ENCODE measurements around the gene WSB2.

DNA sequence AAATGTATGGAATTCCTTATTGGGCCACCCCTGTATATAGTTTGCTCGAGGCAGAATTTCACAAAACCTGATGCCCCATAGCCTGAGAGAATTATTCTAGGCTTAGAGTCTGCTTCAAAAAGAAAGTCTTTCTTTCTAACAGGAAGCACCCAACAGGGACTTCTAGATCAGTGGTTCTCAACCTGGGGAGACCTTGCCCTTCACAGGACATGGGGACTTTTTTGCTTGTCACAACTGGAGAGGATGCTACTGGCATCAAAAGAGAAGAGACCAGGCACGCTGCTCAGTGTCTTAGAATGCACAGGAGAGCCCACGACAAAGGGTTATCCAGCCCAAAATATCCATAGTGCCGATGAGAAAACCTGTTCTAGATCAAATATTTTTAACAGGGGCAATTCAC, 18.9 kb downstream of the WSB2 start:
- TF ChIP-seq CTCF (IDR thresholded peaks at IDR 0.05) = no peak
- no peak for TF ChIP-seq ZFX (IDR thresholded peaks at IDR 0.05; ENCODE audit: borderline replicate concordance)
